NCI-H1436 (cell line): ENCODE measurements around the gene CHST9.
"Not testable (repeated sequence)": the region's sequence is repeated elsewhere in the genome, so short reads cannot be mapped to it uniquely, and the experiment has no call there.

Experiments used
- DNase-seq: peaks from one replicate; lab custom pipeline; 2025; lab: John Stamatoyannopoulos, UW

CHST9 gene

DNA sequence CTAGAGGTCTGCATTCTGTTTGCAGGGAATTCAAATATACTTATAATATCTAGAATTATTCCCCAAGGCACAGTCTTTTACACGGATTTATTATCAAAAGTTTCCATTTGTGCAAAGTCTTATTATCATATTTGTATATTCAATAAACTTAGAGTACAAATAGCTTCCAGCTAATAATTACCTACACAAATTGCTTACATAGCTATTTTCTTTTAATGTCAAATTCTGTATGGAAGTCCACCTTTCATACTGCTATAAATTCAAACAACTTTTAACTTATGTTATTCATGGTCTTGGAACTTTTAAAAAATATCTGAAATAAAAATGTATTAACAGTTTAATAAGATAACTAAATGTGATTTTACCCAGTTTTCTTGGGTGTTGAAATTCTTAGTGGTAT, 13.1 kb downstream of the CHST9 start:
- no peak for DNase-seq

DNA sequence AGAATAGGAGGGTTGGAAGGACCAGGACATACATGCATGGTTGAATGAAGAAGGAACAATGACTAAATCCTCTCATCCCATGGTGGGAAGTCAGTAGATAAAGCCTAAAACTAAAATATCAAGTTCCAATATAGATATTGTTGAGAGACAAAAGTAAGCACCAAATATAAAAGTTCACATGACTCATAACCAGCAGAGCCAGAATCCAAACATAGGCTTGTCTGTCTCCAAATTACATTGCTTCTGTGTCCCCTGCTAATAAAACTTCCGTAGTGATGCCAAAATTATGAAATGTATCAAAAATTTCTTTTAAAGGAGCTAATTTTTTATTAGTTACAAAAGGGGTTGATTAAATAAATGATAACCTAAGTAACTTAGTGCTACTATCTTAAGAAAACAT, 19.7 kb downstream of the CHST9 start:
- DNase-seq = no peak

DNA sequence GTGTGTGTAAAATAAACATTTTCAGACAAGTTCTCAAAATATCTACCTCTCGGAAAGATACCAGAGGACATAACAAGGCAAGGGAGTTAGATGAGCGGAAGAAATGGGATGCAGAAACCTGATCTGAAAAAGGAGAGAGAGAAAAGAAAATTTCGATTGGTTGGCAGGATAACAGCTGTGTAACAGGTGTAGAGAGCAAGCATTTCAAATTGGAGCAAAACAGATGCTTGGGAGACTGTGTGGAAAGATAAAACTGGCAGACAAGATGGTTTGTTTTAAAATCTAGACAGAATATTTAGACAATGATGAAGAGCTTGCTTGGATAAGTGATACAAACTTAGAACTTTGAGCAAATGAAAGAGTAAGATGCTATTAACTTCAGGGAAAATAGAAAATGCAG, 20.2 kb downstream of the CHST9 start:
- no peak for DNase-seq

DNA sequence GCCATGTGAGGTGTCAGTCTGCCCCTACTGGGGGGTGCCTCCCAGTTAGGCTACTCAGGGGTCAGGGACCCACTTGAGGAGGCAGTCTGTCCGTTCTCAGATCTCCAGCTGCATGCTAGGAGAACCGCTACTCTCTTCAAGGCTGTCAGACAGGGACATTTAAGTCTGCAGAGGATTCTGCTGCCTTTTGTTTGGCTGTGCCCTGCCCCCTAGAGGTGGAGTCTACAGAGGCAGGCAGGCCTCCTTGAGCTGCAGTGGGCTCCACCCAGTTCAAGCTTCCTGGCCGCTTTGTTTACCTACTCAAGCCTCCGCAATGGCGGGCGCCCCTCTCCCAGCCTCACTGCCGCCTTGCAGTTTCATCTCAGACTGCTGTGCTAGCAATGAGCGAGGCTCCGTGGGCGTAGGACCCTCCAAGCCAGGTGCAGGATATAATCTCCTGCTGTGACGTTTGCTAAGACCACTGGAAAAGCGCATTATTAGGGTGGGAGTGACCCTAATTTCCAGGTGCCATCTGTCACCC, 21.9 kb downstream of the CHST9 start:
- DNase-seq = not testable (repeated sequence)

DNA sequence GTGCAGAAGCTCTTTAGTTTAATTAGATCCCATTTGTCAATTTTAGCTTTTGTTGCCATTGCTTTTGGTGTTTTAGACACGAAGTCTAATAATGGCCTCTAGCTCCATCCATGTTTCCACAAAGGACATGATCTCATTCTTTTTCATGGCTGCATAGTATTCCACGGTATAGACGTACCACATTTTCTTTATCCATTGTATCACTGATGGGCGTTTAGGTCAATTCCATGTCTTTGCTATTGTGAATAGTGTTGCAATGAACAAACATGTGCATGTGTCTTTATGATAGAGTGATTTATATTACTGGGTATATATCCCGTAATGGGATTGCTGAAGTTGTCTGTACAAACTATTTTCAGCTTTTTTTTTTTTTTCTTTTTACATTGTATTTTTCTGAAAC, 35.9 kb downstream of the CHST9 start:
- not testable (repeated sequence) for DNase-seq

DNA sequence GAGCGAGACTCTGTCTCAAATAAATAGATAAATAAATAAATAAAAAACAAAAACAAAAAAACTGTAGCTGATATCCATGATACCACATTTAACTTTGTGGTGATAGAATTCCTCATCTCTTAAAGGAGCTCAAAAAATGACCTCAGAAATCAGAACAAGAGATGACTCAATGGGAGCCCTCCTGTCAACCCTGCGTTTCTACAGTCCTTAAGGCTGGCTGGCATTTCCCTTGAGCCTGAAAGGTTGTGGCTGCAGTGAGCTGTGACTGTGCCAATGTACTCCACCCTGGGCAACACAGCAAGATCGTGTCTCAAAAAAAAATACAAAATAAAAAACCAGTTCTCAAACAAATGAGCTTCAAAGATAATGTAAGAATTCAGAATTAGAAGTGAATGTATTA, 40.4 kb downstream of the CHST9 start:
- DNase-seq = no peak

DNA sequence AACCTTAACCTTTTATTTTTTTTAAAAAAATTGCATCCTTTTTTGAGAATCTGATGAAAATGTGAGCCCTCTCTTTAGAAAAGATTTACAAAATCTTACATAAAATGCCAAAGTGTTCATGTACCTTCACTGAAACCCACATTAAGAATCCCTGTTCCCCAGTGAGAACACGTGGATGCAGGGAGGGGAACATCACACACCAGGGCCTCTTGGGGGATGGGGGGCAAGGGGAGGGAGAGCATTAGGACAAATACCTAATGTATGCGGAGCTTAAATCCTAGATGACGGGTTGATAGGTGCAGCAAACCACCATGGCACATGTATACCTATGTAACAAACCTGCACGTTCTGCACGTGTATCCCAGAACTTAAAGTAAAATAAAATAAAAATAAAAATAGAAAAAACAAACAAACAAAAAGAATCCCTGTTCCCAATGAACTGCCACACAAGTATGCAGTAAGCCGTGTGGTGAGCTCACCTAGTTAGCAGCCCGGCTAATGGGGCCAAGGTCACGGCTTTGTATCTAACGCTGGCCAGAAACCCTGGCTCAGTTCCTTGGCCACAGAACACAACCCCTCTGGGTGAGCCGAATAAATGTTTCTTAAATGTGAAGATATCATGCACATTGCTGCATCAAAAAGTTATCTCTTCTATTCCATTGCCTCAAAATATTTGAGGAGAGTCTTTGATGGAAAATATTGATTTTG, 41.4 kb downstream of the CHST9 start:
- DNase-seq = no peak

DNA sequence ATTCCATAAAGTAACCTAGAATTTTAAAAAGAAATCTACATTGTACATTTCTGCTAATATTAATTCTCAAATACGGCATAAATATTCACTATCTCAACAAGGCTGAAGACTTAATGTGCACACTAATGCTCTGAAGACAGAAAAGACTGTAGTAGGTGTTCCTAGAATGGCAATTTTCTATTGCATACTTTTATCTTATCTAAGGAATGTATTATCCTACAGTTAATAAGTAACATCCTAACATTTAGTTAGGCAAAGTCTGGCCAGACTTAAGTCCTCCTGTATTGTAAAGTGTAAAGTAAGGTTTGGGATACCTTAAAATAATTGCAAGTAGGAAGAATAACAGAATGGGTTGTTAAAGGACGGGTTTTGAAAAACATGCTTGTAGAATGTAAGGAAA, 42.2 kb downstream of the CHST9 start:
- DNase-seq = no peak

DNA sequence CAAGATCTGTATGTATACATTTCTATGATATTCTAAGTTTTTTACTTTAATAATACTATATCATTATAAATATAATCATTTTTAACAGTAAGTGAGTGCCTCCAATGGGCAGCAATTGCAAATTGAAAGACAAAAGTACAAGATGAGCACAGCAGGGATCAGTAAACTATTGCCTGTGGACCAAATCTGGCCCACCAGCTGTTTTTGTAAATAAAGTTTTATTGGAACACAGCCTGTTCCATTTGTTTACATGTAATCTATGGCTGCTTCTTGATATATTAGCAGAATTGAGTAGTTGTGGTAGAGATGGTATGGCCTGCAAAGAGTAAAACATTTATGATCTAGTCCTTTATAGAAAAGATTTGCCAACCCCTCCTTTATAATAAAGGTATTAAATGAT, 43.2 kb downstream of the CHST9 start:
- DNase-seq = no peak

DNA sequence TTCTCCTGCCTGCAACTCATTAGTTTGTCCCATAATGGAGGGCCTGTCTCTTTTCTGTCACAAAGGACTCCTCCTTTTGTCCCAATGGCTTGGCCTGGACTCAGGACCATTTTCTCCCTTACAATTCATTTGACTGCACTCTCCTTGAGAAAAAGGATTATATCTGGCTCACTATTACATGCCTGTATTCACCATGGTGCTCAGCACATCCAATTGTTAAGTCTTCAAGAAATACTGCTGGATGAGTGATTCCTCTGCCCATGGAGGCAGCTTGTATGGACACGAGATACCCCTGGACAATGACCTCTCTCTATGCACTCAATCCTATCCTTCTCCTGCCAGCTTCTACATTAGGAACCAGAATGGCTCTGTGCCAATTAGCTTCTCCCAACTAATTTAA, 47.0 kb downstream of the CHST9 start:
- DNase-seq = no peak

DNA sequence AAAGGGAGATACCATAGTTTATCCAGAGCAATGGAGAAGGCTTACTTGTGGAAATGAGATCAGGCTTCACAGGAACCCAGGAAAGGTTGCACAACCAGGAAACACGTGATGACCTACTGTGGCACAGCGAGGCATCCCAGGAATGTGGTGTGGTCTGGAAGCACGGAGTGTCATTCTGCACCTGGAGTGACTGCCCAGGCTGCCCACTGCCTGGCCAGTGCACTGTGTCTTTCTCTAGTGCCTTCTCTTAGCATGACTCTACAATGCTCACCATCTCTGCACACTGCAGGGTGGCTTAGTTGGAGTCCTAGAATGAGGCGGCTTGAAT, 48.9 kb downstream of the CHST9 start:
- DNase-seq = no peak

DNA sequence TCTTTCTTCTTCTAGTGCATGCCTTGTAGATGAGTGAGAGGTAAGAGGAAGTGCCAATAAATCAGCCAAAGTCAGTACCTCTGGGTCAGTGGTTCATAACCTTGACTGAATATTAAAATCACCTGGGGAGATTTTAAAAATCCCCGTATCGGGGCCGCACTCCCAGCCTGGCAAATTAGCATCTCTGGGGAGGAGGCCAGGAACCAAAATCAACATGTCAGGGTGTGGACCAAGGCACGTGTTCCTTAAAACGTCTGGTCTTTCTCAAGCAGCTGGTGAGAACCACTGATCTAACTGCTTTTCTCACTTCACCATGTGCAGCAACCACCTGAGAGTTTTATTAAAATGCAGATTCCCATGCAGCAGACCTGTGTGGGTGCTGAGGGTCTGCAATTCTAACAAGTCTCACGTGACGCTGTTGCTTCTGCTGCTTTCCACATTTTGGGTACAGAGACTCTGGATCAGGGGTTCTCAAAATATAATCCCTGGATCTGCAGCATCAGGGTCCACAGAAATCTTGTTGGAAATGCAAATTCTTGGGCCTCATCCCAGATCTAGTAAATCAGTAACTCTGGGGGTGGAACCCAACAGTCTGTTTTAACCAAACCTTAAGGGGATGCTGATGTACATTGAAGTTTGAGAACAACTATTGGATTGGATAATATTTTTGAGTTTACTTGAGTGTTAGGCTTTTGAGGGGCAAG, 49.5 kb downstream of the CHST9 start:
- DNase-seq = no peak

DNA sequence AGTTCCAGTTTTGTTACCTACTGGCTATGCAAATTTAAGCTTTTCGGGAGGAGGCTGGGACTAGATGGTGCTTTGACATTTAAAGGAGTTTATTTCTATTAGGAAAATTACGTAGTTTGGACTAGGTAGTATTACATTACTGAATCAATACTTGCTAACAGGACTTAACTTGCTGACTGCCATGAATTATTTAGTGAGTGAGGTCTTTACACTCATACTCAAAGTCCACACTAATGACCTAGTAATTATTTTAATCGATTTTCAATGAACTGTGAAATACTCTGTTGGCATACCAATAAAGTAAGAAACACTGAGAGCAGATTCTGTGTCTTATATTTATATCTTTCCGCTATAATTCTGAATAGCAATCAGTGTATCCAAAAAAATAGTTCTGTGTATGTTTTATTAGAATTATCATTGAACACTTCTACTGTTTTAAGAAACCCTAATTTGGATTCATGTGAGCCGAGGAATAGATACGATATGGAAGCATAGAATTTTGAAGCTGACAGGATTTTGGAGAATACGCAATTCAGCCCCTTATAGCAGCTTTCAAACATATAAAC, 55.0 kb downstream of the CHST9 start:
- no peak for DNase-seq

DNA sequence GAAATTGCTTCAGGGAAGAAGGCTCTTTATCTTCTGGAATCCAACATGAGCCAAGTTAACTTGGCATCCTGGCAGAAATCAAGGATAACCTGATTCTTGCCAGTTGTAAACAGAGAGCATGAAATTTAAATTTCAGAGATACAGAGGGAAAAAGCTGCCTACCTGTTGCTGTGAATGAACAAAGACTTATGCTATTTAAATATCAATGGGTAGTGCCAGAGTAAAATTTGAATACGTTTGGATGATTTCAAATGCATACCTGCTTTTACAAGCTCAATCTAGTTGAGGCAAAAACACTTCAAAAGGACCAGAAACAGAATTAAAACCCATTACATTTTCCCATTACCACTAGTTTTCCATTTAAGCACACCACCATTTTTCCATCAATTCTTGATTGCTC, 60.9 kb downstream of the CHST9 start:
- no peak for DNase-seq

DNA sequence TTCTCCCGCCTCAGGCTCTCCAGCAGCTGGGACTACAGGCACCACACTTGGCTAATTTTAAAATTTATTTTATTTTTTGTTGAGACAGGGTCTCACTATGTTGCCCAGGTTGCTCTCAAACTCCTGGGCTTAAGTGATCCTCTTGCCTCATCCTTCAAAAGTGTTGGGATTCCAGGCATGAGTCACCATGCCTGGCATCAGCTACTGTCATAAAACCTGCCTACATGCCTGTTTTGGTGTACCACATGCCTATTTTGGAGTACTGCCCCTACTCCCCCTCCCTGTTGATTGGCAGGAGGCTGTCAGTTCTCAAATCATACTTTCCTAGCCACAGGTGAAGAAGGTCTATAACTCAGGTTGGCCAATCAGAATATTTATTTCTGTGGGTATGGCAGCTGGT, 64.0 kb downstream of the CHST9 start:
- no peak for DNase-seq

DNA sequence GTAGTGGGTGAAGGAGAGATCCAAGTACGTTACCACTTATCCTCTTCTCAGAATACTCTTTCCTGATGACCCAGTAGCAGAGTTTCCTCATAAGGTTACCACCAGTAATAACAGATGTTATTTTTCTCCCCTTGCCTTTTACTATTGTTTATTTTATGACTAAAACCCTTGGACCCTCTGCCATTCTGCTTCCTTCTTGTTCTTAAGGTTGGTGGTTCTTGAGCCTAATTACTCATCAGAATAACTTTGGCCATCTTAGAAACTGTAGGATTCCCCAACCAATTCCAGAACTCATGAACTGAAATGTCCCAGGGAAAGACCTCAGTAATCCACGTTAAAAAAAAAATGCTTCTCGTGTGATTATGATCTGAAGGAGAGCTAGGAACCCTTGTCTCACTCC, 64.9 kb downstream of the CHST9 start:
- no peak for DNase-seq

DNA sequence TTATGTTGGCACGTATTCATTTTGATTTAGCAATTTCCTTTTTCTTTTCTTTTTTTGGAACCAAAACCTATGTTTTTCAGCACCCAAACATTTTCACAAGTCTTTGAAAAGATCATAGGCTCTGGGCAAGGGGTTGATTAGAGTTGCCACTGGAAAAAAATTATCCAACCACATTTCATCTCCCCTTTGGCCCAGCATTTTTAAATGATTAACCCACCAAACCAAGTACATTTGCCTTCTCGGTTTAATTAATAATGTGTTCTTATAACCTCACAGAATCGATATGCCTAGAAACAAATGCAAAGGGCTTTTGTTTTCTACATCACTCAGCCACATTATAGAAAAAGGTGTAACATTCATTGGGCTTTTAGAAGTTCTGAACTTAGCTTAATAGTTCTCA, 66.1 kb downstream of the CHST9 start:
- DNase-seq = no peak

DNA sequence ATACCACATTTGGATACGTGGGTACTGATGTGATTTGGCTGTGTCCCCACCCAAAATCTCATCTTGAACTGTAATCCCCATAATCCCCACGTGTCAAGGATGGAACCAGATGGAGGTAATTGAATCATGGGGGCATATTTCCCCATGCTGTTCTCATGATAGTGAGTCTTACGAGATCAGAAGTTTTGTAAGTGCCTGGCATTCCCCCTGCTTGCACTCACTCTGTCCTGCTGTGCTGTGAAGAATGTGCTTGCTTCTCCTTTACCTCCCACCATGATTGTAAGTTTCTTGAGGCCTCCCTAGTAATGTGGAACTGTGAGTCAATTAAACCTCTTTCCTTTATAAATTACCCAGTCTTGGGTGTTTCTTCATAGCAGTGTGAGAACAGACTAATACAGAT, 70.3 kb downstream of the CHST9 start:
- no peak for DNase-seq

DNA sequence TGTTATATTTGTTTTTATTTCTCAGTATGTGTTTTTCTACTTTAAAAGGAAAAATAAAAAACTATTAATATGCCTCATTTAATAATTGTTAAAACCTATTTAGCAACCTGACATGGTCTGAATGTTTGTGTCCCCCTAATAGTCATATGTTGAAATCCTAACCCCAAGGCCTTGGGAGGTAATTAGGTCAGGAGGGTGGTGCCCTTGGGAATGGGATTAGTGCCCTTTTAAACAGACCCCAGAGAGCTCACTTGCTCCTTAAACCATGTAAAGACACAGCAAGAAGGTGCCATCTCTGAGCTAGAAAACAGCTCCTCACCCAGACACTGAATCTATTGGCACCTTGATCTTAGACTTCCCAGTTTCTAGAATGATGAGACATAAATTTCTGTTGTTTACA, 71.8 kb downstream of the CHST9 start:
- no peak for DNase-seq

DNA sequence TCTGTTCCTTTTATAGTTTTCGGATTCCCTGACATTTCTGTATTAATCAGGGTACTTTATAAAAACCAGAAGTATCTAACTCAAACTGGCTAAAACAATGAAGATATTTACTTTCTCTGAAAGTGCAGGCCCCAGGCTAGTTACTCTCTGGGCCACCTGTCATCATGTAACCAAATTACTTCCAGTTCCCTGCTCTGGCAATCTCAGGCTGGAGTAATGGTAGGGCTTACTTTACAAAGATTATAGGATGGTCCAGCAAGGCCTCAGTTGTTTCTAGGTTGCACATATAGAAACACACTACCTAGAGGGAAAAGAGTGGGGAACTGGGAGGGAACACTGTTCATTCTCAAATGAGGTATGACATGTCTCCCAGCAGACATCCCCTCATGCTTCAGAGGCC, 74.8 kb downstream of the CHST9 start:
- DNase-seq = no peak

DNA sequence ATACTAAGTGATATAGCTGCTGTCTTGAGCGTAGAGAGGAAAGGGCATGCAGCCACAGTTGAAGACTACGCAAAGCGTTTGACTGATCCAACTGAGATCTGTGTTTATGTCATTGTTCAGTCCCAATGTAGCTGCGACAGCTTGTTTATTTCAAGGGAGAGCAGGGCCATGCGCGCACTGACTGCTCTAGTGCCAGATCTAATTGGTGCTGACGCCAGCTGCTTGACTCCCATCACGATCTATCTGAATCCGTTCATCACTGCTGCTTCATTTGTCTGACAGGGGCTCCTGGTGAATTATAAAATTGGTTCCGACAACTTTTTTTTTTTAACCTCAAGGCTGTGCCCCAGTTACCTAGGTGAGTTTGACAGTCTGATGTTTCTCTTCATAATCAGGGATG, 75.7 kb downstream of the CHST9 start:
- no peak for DNase-seq

DNA sequence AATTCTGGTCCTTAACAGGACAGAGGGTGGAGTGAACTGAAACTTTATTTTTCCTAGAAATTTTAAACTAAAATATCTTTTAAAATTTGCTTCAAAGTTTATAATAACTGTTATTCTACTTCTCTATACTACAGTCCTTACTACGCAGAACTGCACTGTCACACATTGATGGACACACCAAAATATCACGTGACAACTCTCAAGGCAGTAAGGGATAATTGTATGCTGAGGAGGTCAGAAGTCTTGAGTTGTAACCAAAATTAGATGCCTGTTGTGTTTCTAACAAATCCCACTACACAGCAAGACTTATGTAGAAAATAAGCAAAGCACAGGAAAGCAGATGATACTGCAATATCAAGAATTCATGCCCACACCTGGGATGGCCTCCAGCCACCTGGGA, 76.3 kb downstream of the CHST9 start:
- no peak for DNase-seq

DNA sequence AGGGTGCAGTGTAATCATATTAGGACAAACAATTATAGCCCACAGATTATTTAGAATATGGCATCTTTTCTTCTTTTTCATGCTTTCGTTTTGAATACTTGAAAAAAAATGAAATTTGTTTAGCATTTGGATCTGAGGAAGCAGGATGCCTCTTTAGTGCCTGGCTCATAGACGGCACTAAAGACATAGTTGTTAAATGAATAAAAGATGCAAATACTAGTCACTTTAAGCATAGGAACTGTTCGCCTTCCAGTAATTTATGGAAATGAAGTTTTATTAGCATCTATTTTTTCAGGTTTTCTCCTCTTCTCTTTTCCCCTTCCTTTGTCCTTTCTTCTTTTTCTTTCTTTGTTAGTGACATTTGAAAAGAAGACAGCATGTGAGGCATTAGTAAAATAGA, 80.4 kb downstream of the CHST9 start:
- no peak for DNase-seq

DNA sequence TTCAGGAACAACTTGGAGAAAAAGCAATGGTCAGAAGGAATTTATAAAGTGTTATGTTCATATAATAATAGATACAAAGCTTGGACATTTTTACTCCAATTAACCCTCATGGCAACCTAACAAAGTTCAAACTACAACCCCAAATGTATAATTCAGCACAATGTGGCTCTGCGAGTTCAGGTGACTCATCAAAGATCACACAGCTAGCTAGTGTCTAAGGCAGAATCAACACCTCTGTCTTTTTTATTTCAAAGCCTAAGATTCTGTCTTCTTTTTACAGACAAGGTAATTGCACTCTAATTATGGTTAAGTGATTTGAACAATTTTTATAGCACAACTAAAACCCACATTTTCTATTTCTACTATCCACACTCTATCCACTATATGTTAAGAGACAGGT, 90.5 kb downstream of the CHST9 start:
- no peak for DNase-seq
